Cardiac muscle cell (in vitro differentiated cells and primary cell): ENCODE data around the gene GPR179. TPM values are rescaled to one million over a fixed set of nuclear protein-coding genes. Genes with fewer than 3 reads are reported as not detected.
A peak's percentile ranks its signal among the peaks of the same experiment; 100 is the strongest.

Experiments used
- DNase-seq, 2 donors: peaks; one replicate each; pipeline versions ENCODE4 v3.0.0 to v3.0.0-alpha.2; 2010 to 2017; ENCODE audit warnings: low read depth in 1 of 2, low spot score in 1 of 2
- H3K27ac ChIP-seq: fragments of 200-600 bp; sonication (generic); 2 replicates; pipeline ENCODE4 v1.5.1; 2016
- H3K27me3 ChIP-seq: fragments of 200-600 bp; sonication (generic); 2 replicates; pipeline ENCODE4 v1.6.0; 2016; ENCODE audit warnings: control low read depth
- H3K36me3 ChIP-seq: fragments of 200-600 bp; sonication (generic); 2 replicates; pipeline ENCODE4 v1.5.1; 2016; ENCODE audit warnings: control low read depth
- H3K4me1 ChIP-seq: fragments of 200-600 bp; sonication (generic); 2 replicates; pipeline ENCODE4 v1.8.1; 2017; ENCODE audit warnings: low read depth, mild to moderate bottlenecking, mixed run types
- H3K4me3 ChIP-seq: fragments of 200-600 bp; sonication (generic); 2 replicates; pipeline ENCODE4 v1.5.1; 2016; ENCODE audit warnings: mild to moderate bottlenecking
- H3K9me3 ChIP-seq: fragments of 200-600 bp; sonication (generic); 2 replicates; pipeline ENCODE4 v1.5.1; 2017; ENCODE audit warnings: low read depth, mild to moderate bottlenecking, control low read depth
- CTCF ChIP-seq: IDR thresholded peaks from 2 replicates; pipeline ENCODE4 v1.5.1; 2012; ENCODE audit warnings: low read depth, mild to moderate bottlenecking, low read length
- polyA plus RNA-seq: library from polyadenylated mRNA; unstranded; fragments of >200 nt; fragmentation: Nextera tagmentation; extraction: Ambion mirVana; gene quantifications from 2 replicates; pipeline ENCODE4 v1.2.1, GENCODE V29; 2016
- total RNA-seq: library from RNA; depleted of rRNA; stranded (reverse); fragments of >200 nt; gene quantifications from 2 replicates; pipeline ENCODE4 v1.2.3, GENCODE V29; 2016

GPR179 gene
- total and polyA plus RNA-seq, 2 experiments from 2014 or later: 0.51 TPM; not detected in 1

GRCh38 chr17:38361694-38362465 is 18.1 kb upstream of the GPR179 start:
- no peaks in the 10 kb centered on the region for H3K27me3 ChIP-seq
- no peak for DNase-seq
- TF ChIP-seq CTCF: no peak
- H3K36me3 ChIP-seq: peaks cover 11% of the 10 kb centered on the region
- H3K4me1 ChIP-seq: peaks cover 12% of the 10 kb centered on the region
- H3K4me3 ChIP-seq: no peak overlapping the region
- peak overlapping the region; percentile 10 for H3K27ac ChIP-seq
- no peaks in the 10 kb centered on the region for H3K9me3 ChIP-seq

GRCh38 chr17:38358586-38359513 is 15.1 kb upstream of the GPR179 start:
- no peaks in the 10 kb centered on the region for H3K9me3 ChIP-seq
- peaks cover 19% of the 10 kb centered on the region for H3K4me1 ChIP-seq
- DNase-seq: no peak
- TF ChIP-seq CTCF: no peak
- no peak overlapping the region for H3K27ac ChIP-seq
- H3K36me3 ChIP-seq: peaks cover 5% of the 10 kb centered on the region
- H3K4me3 ChIP-seq: no peak overlapping the region
- no peaks in the 10 kb centered on the region for H3K27me3 ChIP-seq

- no peak overlapping the region for H3K4me3 ChIP-seq
- H3K27me3 ChIP-seq: no peaks in the 10 kb centered on the region
- H3K36me3 ChIP-seq: no peaks in the 10 kb centered on the region
- peaks cover 24% of the 10 kb centered on the region for H3K4me1 ChIP-seq
- TF ChIP-seq CTCF: no peak
- DNase-seq: no peak
- no peak overlapping the region for H3K27ac ChIP-seq
- H3K9me3 ChIP-seq: no peaks in the 10 kb centered on the region
These were observed 13.8 kb upstream of the GPR179 start for GRCh38 chr17:38357486-38358123.

- Histone ChIP-seq H3K27ac (no peak overlapping the region), H3K9me3 (no peaks in the 10 kb centered on the region), H3K27me3 (no peaks in the 10 kb centered on the region), H3K36me3 (no peaks in the 10 kb centered on the region), H3K4me3 (no peak overlapping the region), H3K4me1 (peaks cover 14% of the 10 kb centered on the region)
- no peak for TF ChIP-seq CTCF
- DNase-seq: no peak
These were observed 11.5 kb upstream of the GPR179 start for GRCh38 chr17:38355251-38355650.

GRCh38 chr17:38354466-38354865 is 10.7 kb upstream of the GPR179 start:
- Histone ChIP-seq H3K27ac (no peak overlapping the region), H3K4me3 (no peak overlapping the region), H3K36me3 (no peaks in the 10 kb centered on the region), H3K27me3 (no peaks in the 10 kb centered on the region), H3K9me3 (no peaks in the 10 kb centered on the region), H3K4me1 (peaks cover 14% of the 10 kb centered on the region)
- DNase-seq: no peak
- TF ChIP-seq CTCF: no peak
